ENCODE results near the gene MYBPH. TPM values are rescaled to one million over a fixed set of nuclear protein-coding genes. Genes with fewer than 3 reads are reported as not detected.

Gene MYBPH
- total RNA-seq, 1 experiment from 2014 or later: not detected

DNA sequence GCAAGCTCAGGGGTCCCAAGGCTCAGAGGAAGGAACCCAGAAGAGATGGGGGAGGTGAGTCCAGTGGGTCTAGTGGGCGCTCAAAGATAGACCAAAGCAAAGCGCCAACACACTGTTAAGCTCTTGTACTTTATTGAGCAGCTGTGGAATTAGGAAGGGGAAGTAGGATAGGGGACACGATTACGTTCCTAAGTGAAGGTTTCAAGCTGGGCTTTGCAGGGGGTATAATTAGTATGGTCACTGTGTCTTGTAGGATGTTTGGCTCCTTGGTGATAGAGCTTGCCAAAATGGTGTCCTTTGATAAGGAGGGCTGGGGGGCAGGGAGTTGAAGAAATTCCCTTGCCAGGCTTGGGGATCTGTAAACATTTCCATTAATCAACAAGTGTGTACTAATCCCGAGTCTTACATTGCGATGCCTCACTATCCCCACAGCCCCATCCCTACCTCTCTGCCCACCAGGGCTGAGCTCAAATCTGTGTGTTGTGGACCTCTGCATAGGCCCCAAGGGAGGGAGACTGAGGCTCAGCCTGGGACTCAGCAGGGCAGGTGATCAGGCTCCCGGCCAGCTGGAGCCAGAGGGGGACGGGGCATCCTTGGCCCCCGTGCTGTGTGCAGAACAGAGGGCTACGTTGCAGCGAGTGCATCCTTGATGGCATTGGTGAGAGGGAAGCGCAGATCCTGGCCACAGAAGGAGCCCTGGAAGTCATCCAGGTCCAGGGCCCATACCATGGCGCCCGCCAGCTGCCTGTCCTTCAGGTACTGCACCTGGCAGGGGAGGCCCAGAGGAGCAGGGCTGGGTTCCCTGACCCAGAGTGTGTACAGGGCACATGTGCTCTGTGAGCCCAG, 3.4 kb upstream of the MYBPH start:
- no peak for DNase-seq (ENCODE audit: low spot score)

DNA sequence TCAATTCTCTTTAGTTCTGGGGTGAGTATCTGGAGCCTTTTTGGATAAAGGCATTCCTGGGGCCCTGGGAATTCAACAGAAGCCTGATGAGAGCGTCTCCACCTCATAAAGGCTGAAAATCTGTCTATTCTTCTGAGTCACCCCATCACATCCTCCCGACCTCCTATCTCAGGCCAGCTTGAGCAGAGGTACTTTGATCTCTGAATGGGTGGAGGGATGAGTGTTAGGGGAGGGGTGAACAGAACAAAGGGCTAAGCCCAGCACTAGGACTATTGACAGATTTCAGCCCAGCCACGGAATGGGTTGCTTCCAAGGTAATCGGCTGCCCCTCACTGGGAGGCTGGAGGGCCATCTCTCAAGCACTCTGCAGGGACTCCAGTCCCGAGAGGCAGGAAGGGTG, 2.5 kb upstream of the MYBPH start:
- no peak for DNase-seq (ENCODE audit: low spot score)

DNA sequence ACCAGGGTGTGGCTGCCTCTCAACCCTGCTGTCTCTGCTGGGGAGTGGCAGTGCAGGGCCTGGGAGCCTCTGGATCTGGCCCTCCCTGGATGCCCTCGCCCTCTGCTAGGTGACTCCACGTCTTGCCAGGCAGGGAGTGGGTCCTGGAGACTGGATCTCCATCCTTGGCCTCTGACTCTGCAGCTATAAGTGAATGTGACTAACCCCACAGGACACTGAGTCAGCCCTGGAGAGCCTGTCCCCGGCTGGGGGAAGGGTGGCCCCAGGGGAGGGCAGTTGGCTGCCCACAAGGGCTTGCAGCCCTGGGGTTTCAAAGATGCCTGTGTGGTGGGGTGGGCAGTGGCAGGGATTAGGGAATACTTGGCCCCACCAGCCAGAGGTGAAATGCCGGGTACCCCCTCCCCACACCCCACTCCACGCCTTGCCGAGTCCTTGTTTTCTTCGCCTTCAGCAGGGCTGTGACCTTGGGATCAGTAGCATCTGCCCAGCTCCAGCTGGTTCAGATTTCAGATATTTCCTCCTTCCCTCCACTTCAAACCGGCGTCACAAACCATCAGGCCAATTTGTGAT, 1.9 kb upstream of the MYBPH start:
- no peak for DNase-seq (ENCODE audit: low spot score)

DNA sequence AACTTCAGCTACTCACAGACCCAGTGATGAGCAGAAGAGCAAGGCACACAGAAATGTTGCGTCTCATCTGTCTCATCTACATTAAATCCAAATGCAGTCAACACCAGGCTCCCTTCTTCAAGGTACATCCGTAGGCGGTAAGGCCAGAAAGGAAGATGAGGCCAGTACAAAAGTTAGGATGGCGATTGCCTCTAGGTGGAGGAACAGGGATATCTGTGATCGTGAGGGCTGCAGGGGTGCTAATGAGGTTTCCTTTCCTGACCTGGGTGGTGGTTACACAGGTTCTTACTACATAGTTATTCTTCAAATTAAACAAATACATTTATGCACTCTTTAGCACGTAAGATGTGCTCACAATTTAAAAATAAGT, 1.4 kb upstream of the MYBPH start:
- DNase-seq (ENCODE audit: low spot score): no peak

DNA sequence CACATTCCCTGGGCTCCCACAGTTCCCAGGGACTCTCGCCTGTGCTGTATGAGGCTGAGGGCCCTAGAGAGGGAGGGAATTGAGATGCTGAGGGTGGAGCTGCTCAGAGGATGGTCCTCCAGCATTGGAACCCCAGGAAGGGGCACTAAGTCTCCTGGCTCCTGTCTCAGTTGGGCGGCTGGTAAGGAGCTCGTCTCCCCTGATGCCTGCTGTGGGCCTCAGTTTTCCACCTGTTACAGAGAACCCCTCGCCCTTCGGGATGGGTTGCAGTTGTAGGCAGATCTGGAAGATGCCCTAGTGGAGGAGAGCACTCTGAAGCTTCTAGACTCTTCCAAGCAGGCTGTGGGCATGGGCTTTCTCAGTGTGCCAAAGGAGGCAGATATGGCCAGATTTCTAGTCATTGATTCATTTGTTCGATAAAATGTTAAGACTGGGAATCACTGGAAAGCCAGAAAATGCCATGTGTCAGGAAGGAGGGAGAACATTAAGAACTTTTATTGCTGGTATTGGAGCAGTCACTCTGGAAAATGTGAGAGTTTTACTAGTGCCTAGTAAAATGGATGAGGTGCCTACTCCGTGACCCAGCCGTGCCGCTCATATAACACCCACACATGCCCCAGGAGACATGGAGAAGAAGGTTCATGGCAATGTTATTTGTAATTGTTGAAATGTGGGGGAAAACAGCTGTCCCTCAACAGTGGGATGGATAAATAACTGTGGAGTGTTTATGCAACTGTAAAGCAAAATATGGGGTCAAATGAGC, 828 bp upstream of the MYBPH start:
- no peak for DNase-seq (ENCODE audit: low spot score)

DNA sequence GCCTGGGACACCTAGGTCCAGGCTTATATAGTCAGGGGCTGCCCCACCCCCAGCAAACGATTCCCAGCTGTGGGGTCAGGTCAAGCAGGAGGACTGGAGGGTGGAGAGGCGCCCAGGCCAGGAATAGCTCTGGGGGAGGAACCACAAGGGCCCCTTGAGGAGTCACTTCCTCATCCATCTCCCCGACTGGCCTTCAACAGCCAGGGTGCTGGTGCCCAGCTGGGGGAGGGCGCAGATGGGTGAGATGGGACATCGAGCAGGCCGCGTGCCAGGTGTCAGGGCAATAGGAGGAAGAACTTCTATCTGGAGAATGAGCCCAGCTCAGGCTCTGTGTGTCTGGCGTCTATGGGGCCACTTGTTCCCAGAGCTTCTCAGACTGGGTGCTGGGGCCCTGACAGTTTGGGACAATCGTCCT, 208 bp upstream of the MYBPH start:
- DNase-seq (ENCODE audit: low spot score): no peak

DNA sequence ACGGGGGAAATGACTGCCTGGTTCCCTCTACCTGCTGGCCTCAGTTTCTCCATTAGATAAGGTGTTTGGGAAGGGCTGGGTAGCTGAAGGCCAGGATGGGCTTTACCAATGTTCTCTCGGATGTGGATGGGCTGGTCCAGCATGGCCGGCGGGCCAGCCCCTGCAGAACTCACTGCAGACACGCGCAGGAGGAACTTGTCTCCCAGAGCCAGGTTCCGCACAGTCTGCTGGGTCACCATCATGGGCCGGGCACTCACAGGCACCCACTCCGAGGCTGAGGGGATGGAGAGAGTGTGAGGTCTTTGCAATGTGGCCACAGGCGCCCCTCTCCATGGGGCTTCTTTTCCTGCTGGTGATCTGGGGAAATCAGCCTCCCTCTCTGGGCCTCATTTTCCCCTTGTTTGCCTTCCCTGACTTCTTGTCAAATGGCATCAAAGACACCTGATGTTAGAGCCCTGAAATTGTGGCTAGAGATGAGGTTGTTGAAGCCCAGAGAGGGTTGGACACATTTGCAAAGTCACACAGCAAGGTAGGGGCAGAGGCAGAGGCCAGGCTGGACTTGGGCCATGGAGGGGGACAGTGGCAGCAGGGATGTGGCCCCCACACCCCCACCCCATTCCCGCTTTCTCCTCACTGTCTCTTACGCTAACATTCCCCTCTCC, 1.2 kb downstream of the MYBPH start:
- no peak for DNase-seq (ENCODE audit: low spot score)

DNA sequence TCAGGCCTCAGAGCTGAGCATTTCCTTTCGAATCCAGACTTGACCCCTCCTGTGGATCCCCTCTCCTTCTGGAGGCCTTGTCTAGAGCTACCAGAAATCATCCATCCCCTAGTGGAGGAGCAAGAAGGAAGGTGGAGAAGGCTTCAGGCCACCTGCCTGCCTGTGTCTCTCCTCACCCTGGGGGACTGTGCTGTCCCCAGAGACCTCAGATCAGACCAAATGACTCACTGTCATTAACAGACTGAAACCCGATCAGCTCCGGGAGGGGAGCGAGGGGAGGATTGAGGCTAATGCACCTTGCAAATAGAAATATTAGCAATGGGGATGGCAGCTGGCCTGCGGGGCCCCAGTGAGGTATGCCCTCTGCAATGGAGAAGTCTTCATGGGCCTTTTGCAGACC, 2.1 kb downstream of the MYBPH start:
- no peak for DNase-seq (ENCODE audit: low spot score)

DNA sequence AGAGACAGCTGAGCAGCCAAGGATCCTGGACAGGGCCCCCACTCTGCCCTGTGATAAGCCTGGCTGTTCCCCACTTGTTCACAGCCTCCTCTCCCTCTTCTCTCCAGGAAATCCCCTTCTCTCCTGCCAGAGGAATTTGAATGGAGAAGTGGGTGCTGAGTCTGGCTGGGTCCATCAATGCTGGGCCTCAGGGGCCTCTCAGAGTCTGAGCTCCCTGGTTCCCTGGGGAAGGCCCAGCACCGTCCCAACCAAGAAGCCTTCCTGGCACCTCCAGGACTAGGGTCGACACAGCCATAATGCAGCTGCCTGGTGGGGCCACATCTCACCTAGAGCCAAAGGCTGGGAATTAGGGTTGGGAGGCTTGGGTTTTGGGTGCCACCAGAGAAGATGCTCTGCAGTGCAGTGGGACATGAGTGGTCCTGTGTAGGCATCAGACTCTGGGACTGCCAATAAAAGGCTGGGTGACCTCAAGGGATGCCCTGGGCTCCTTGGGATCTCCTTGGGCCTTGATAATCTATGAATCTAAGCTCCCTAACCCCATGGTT, 2.5 kb downstream of the MYBPH start:
- DNase-seq (ENCODE audit: low spot score): no peak

DNA sequence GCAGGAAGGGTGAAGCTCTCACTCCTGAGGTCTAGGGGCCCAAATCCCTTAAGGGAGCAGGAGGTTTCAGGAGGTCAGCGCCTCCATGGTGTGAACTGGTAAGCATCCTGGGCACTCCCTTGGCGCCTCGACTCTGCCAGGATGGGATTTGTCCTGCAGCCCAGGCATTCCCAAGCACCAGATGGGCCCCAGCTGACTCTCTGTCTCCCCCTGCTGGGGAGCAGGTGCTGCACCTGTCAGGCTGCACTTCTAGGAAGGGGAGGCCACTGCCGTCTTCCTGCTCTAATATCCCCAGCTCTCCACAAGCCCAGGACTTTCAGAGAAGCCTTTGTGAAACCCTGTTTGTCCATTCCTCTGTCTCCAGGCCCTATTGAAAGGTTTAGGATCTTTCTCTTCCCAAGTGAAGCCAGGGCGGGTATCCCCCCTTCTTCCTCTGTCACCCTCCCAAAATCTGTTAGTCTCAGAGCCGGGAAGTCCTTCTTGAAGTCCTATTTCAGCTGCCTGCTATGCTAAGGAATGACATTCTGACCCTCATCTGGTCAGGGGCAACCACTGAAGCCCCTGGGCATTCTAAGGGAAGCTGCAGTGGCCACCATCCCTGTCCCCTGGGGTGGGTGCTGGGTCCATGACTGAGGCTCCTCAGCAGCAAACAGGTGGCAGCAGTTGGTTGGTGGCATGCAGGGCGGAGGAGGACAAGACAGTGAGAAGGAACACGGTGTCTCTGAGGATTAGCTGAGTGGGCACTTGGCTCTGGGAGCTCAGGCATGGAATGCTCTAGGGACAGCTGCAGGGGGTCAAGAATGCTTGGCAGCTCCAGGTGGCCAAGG, 3.2 kb downstream of the MYBPH start:
- peak; percentile 80 for DNase-seq (ENCODE audit: low spot score)

DNA sequence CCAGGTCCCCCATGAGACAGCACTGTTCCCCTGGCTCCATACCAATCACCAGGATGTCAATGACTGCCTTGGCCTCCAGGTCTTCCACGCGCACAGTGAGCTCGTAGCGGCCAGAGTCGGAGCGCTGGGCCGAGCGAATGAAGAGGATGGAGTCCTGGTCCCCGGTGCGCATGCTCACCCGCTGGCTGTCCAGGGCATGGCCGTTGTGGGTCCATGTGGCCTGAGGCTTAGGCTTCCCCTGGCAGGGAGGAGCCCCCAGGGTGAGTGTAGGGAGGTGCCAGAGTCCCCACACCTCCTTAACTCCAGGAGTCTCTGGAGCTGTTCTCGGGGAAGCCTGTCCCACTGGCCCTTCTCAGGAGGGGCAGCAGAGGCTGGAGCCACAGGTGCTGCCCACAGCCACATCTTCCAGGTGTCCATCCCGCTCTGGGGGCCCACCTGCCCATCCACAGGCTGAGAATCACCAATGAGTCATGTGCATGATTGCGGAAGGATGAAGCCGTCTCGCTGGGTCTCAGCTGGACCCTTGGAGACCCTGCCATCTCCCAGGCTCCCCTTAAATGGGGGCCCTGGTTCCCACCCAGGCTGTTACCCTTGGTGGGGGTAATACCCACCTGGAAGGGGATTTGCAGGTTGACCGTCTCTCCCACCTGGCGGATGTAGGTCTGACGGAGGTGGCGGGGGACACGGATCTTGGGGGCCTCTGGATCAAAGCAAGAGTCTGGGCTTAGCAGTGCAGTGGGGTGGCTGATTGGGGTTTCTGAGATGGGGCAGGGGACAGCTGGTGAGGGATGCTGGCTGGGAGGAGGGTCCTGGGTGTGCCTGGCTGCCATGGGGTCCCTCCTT, 4.1 kb downstream of the MYBPH start:
- DNase-seq (ENCODE audit: low spot score): no peak

DNA sequence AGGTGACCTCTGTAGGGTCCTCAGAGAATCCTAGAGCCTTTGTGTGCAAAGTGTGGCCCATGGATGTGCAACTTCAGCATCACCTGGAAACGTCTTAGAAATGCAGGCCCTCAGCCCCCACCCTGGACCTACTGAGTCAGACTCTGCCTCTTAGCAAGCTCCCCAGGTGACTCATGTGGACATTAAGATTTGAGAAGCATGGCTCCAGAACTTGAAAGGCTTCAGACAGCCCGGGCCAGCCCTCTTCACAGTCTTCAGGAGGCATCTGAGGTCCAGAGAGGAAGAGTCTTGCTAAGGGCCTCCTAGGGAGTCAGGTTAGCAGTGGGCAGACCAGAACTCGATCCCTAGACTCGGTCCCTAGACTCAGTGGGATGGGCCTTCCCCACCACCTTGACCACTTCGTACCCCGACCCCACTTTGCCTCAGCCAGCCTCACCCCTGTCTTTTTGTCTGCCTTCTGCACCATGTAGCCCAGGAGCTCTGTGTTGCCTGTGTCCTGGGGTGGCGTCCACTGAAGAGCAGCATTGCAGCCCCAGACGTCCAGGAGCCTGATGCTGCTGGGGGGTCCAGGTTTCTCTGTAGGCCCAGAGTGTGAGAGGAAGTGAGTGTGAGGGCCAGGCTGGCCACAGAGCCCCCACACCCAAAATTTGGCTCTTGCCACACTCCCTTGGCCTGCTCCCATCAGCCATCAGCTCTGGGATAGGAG, 4.8 kb downstream of the MYBPH start:
- no peak for DNase-seq (ENCODE audit: low spot score)

DNA sequence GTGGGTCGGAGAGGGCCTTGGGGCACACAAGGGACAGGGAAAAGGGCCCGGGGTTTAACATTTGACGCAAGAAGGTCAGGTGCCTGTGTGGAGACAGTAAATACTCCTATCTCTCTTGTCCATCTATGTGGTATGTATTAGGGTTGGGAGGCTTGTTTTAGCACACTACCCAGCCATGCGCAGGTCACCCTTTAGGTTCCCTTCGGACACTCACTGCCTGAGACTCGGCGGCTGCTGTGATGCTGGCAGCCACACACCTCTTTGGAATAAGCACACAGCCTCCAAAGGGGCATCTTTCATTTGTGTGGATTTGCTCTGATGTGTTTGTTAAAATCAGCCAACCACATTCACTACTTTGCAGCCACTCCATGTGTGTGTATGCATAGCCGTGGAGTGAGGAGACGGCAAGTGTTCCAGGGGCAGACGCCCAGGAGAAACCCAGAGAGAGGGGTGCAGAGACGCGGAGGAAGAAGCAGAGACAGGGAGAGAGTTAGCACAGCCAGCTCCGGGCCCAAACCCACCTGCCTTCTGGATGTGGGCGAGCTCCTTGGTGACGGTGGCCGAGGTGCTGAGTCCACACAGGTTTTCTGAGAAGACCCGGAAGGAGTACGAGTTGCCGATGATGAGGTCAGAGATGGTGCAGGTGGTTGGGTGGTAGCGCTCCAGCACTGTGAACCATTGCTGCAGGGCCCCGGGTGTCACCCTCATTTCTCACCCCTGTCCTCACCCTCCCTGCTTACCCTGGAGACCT, 5.7 kb downstream of the MYBPH start:
- DNase-seq (ENCODE audit: low spot score): no peak

DNA sequence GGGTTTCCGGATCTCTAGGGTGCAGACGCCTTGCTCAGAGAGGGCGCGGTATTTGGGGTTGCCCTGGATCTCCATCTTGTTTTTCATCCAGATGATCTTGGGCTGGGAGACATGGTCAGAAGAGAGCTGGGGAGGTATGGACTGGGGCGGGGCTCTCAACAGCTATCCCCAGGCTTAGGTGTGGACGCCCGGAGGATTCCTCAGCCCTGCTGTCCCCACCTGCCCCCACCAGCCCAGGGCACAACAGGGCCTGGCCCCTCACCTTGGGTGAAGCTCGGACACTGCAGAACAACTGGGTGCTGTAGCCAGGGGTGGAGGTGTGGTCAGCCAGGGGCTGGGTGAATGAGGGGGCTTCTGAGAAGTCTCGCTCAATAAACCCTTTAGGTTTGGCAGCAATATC, 6.6 kb downstream of the MYBPH start:
- DNase-seq (ENCODE audit: low spot score): no peak

DNA sequence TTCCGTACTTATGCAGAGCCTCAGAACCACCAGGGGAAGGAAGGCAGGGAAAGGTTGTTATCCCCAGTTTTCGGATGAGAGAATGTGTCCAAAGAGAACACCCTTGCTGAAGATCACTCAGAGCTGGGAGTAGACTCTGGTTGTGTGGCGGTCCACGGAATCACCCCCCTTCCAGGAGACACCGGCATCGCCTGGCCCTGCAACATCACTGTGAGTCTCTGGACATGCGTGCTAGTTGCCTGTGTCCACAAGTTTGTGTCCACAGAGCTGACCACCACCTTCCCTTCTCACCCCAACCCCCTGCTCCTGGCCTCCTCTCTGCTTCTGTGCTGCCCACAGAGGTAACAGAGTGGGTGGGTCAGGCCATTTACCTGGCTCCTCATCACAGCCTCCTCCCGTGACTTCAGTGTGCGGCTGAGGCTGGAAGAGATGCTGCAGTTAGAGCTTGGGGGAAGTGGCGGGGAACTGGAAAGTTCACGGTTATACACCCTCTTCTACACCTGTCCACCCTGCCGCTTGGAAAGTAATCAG, 7.3 kb downstream of the MYBPH start:
- DNase-seq (ENCODE audit: low spot score): no peak

DNA sequence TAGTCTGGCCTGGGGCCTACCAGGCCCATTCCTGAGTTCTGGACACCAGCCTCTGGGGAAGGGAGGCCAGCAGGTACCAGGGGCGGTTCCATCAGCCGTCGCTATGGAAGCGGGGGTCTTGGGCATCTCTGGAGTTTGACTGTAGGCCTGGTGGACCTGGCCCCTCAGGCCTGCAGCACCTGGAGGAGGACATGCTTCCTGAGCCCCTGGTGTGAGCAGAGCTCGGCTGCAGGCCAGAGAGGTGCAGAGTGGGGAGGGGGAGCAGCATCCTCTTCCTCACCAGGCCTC, 7.8 kb downstream of the MYBPH start:
- DNase-seq (ENCODE audit: low spot score): no peak

DNA sequence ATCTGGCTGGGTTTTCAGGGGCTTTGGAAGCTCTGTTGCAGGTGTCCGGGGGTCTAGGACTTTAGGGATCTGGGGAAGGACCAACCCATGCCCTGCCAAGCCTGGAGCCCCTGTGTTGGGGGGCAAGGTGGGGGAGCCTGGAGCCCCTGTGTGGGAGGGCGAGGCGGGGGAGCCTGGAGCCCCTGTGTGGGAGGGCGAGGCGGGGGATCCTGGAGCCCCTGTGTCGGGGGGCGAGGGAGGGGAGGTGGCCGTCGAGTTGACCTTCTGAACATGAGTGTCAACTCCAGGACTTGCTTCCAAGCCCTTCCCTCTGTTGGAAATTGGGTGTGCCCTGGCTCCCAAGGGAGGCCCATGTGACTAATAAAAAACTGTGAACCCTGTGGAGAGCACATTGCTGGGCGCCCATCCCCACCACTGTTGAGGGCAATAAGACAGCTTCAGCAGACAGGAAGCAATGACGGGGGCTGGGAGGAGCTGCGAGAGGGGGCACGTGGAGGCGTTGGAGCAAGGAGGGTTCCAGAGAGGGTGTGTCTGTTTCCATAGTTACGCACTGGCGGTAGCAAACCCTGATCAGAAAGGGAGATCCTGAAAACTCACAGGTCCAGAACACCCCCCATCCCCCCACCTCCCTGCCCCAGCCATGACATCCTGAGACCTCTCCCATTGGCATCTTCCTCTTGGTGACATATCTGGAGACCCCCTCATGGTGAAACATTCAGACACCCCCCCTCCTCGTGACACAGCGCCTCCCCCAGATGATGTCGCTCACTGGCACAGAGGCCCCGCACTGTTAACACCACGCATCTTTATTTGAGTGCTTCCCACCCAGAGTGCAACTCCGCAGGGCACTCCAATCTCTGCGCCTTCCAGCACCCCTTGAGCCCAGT, 8.4 kb downstream of the MYBPH start:
- no peak for DNase-seq (ENCODE audit: low spot score)
